ENCODE data around the gene XKR8. TPM values are rescaled to one million over a fixed set of nuclear protein-coding genes. Genes with fewer than 3 reads are reported as not detected.

The XKR8 gene
- total RNA-seq, 2 experiments from 2014 or later, result 3.4 to 3.6 TPM

GRCh38 chr1:27974417-27974781 lies 14.6 kb downstream of the XKR8 start:
- intact Hi-C loops (cut with micrococcal nuclease), result no loop called here
- H3K9me3 Mint-ChIP-seq, result no peaks in the 10 kb centered on the region
- no peak for ATAC-seq
- H3K4me1 Mint-ChIP-seq (ENCODE audit: low read depth), result peaks cover 6% of the 10 kb centered on the region
- no peak for DNase-seq
- no peak overlapping the region for H3K4me3 Mint-ChIP-seq
- no peak overlapping the region for H3K27ac Mint-ChIP-seq
- POLR2A ChIA-PET, result interaction anchor here (0.6 kb wide), 1 partner anchor 88 kb away, joined by 3 read pairs; no protein-coding TSS in a partner anchor
- CTCF ChIA-PET, result interaction anchor here (0.9 to 2.2 kb wide), 4 partner anchors 14 to 386 kb away, joined by 3 to 10 read pairs (median 4); no protein-coding TSS in a partner anchor
- no peaks in the 10 kb centered on the region for H3K27me3 Mint-ChIP-seq
- TF ChIP-seq CTCF (IDR thresholded peaks at IDR 0.05), result no peak
- peaks cover 9% of the 10 kb centered on the region for H3K36me3 Mint-ChIP-seq (ENCODE audit: low read depth)

- Mint-ChIP-seq H3K36me3 (ENCODE audit: low read depth) (peaks cover 6% of the 10 kb centered on the region), H3K4me3 (no peak overlapping the region), H3K9me3 (no peaks in the 10 kb centered on the region), H3K27ac (no peak overlapping the region), H3K27me3 (no peaks in the 10 kb centered on the region), H3K4me1 (ENCODE audit: low read depth) (no peaks in the 10 kb centered on the region)
- intact Hi-C loops (cut with micrococcal nuclease), result loop anchor here (5.0 kb wide), 1 partner anchor 122 kb away; no protein-coding TSS in a partner anchor
- peak; percentile 64 for ATAC-seq
- CTCF ChIA-PET, result interaction anchor here (1.0 to 5.1 kb wide), 11 partner anchors 9 to 139 kb away, joined by 3 to 32 read pairs (median 4); no protein-coding TSS in a partner anchor
- peak; percentile 56 for TF ChIP-seq CTCF (IDR thresholded peaks at IDR 0.05)
- POLR2A ChIA-PET, result interaction anchor here (1.0 to 1.5 kb wide), 2 partner anchors 19 to 121 kb away, joined by 3 read pairs; partner anchors contain the start of gene XKR8
- DNase-seq, result no peak
Measured at GRCh38 chr1:27979151-27979858, 19.5 kb downstream of the XKR8 start.

- DNase-seq (no peak), ATAC-seq (no peak)
- Mint-ChIP-seq H3K9me3 (no peaks in the 10 kb centered on the region), H3K4me1 (ENCODE audit: low read depth) (no peaks in the 10 kb centered on the region), H3K27ac (no peak overlapping the region), H3K4me3 (no peak overlapping the region), H3K36me3 (ENCODE audit: low read depth) (peaks cover 6% of the 10 kb centered on the region), H3K27me3 (no peaks in the 10 kb centered on the region)
- TF ChIP-seq CTCF (IDR thresholded peaks at IDR 0.05), result no peak
- intact Hi-C loops (cut with micrococcal nuclease), result loop anchor here (5.0 kb wide), 1 partner anchor 123 kb away; no protein-coding TSS in a partner anchor
- ChIA-PET POLR2A (interaction anchor here (0.6 to 1.5 kb wide), 3 partner anchors 20 to 122 kb away, joined by 3 to 6 read pairs (median 3); partner anchors contain the start of gene XKR8), CTCF (interaction anchor here (0.8 to 5.1 kb wide), 13 partner anchors 8 to 139 kb away, joined by 3 to 32 read pairs (median 4); no protein-coding TSS in a partner anchor)
Measured at GRCh38 chr1:27979859-27980201, 20.1 kb downstream of the XKR8 start.

GRCh38 chr1:27980216-27980845 lies 20.6 kb downstream of the XKR8 start:
- DNase-seq, result no peak
- Mint-ChIP-seq H3K4me1 (ENCODE audit: low read depth) (no peaks in the 10 kb centered on the region), H3K27ac (no peak overlapping the region), H3K27me3 (no peaks in the 10 kb centered on the region), H3K9me3 (no peaks in the 10 kb centered on the region), H3K4me3 (no peak overlapping the region), H3K36me3 (ENCODE audit: low read depth) (peaks cover 7% of the 10 kb centered on the region)
- intact Hi-C loops (cut with micrococcal nuclease), result no loop called here
- ChIA-PET CTCF (interaction anchor here (0.6 to 5.1 kb wide), 14 partner anchors 8 to 140 kb away, joined by 3 to 32 read pairs (median 4); no protein-coding TSS in a partner anchor), POLR2A (interaction anchor here (0.6 to 1.5 kb wide), 3 partner anchors 20 to 122 kb away, joined by 3 to 6 read pairs (median 3); partner anchors contain the start of gene XKR8)
- no peak for TF ChIP-seq CTCF (IDR thresholded peaks at IDR 0.05)
- ATAC-seq, result no peak

All from activated CD8-positive, alpha-beta T cell treated with anti-CD3 and anti-CD28 coated beads for 36 hours (primary cell).